OCI-LY7 (cell line): ENCODE data around the gene FAM186B. TPM values are rescaled to one million over a fixed set of nuclear protein-coding genes. Genes with fewer than 3 reads are reported as not detected.

Source experiments
- BruUV-seq: library from RNA; stranded (reverse); fragments of 400-500 nt; replicated peaks from 2 replicates; lab custom pipeline; 2021; lab: Mats Ljungman, UMichigan
- CTCF ChIA-PET: fragments of 300-600 bp; sonication (Branson Sonifier 250); formaldehyde crosslinking; loops from one replicate; lab custom pipeline; 2022; ENCODE audit warnings: antibody characterized with exemption; ENCODE audit not compliant: unreplicated experiment; lab: Charles Lee
- POLR2A ChIA-PET: fragments of 300-600 bp; sonication (Branson Sonifier 250); formaldehyde crosslinking; loops from one replicate; lab custom pipeline; 2022; ENCODE audit warnings: antibody characterized with exemption; lab: Charles Lee
- DNase-seq: peaks from one replicate; pipeline ENCODE4 v3.0.0-alpha.2; 2015; ENCODE audit warnings: low spot score
- H2AFZ ChIP-seq: fragments of 200-600 bp; sonication (generic), shearing (Covaris generic); 2 replicates; pipeline ENCODE4 v1.6.1; 2014; ENCODE audit warnings: mild to moderate bottlenecking, antibody characterized with exemption, low read length, moderate library complexity
- H3K27ac ChIP-seq: fragments of 200-600 bp; sonication (generic); 2 replicates; pipeline ENCODE4 v1.5.1; 2014; ENCODE audit warnings: mixed run types, low read depth, mild to moderate bottlenecking, moderate library complexity, low read length, inconsistent platforms; ENCODE audit not compliant: poor library complexity, severe bottlenecking
- H3K36me3 ChIP-seq: fragments of 200-600 bp; sonication (generic); 2 replicates; pipeline ENCODE4 v1.6.1; 2014; ENCODE audit warnings: mild to moderate bottlenecking, antibody characterized with exemption, low read length, moderate library complexity, mixed read lengths; ENCODE audit not compliant: insufficient read depth
- H3K4me1 ChIP-seq: fragments of 200-600 bp; sonication (generic); 2 replicates; pipeline ENCODE4 v1.5.1; 2014; ENCODE audit warnings: mild to moderate bottlenecking, low read length; ENCODE audit not compliant: insufficient read depth, poor library complexity, severe bottlenecking
- H3K4me2 ChIP-seq: fragments of 200-600 bp; sonication (generic); 2 replicates; pipeline ENCODE4 v1.6.1; 2014; ENCODE audit warnings: mild to moderate bottlenecking, low read length
- H3K4me3 ChIP-seq: fragments of 200-600 bp; sonication (generic); 2 replicates; pipeline ENCODE4 v1.5.1; 2014; ENCODE audit warnings: mild to moderate bottlenecking, low read depth, low read length; ENCODE audit not compliant: poor library complexity, severe bottlenecking
- H3K79me2 ChIP-seq: fragments of 200-600 bp; sonication (generic); 2 replicates; pipeline ENCODE4 v1.6.1; 2016; ENCODE audit warnings: low read depth, mild to moderate bottlenecking, low read length, moderate library complexity, mixed read lengths; ENCODE audit not compliant: insufficient read depth
- H3K9me2 ChIP-seq: fragments of 200-600 bp; sonication (generic); 2 replicates; pipeline ENCODE4 v1.6.1; 2016; ENCODE audit warnings: mild to moderate bottlenecking, low read length, mixed read lengths; ENCODE audit not compliant: insufficient read depth
- H3K9me3 ChIP-seq: fragments of 200-600 bp; sonication (generic); 2 replicates; pipeline ENCODE4 v1.6.1; 2014; ENCODE audit warnings: mild to moderate bottlenecking, mixed run types, low read length, mixed read lengths
- H4K20me1 ChIP-seq: fragments of 200-600 bp; sonication (generic); 2 replicates; pipeline ENCODE4 v1.6.1; 2014; ENCODE audit warnings: mild to moderate bottlenecking, antibody characterized with exemption, low read length, moderate library complexity, mixed read lengths; ENCODE audit not compliant: insufficient read depth
- CTCF ChIP-seq: fragments of 200-600 bp; sonication (generic); conservative IDR thresholded peaks from 2 replicates; pipeline ENCODE4 v1.5.1; 2014; ENCODE audit warnings: mild to moderate bottlenecking, antibody characterized with exemption, low read length, moderate library complexity, mixed read lengths
- EZH2phosphoT487 ChIP-seq: fragments of 200-600 bp; sonication (generic); IDR thresholded peaks from 2 replicates; pipeline ENCODE4 v1.6.1; 2018; ENCODE audit warnings: low read depth, borderline replicate concordance, mild to moderate bottlenecking, mixed run types, antibody characterized with exemption, low read length, moderate library complexity, mixed read lengths
- intact Hi-C: fragments of 100-400 bp; cut with micrococcal nuclease; formaldehyde crosslinking; loops from one replicate; pipeline ENCODE4 v1.10.0; 2022; ENCODE audit not compliant: unreplicated experiment
- total RNA-seq, 2 experiments: library from RNA; depleted of rRNA in 1 of 2; stranded (reverse); fragments of >200 nt in 1 of 2; shearing (Covaris generic) in 1 of 2; gene quantifications; 2 replicates each; pipeline ENCODE4 v1.2.3, GENCODE V29; 2014 to 2022

Gene FAM186B
- total RNA-seq, 2 experiments from 2014 or later, result 0.60 to 2.8 TPM

- Histone ChIP-seq H3K36me3 (peaks cover 15% of the 10 kb centered on the region), H3K4me3 (no peak overlapping the region), H3K79me2 (no peaks in the 10 kb centered on the region), H3K9me3 (no peaks in the 10 kb centered on the region), H4K20me1 (no peaks in the 10 kb centered on the region), H3K27ac (no peak overlapping the region), H2AFZ (no peak overlapping the region), H3K4me2 (no peak overlapping the region), H3K9me2 (no peaks in the 10 kb centered on the region), H3K4me1 (no peaks in the 10 kb centered on the region)
- no peak for TF ChIP-seq CTCF
- TF ChIP-seq EZH2phosphoT487, result no peak
- intact Hi-C loops, result no loop called here
- ChIA-PET POLR2A (interaction anchor here (0.6 to 1.0 kb wide), 3 partner anchors 27 to 216 kb away, joined by 3 to 4 read pairs (median 3); partner anchors contain the start of genes PRPF40B and SPATS2), CTCF (no interaction called here)
- no TSS peak for BruUV-seq
- DNase-seq, result no peak
Observed at GRCh38 chr12:49583366-49584094, 21.9 kb downstream of the FAM186B start.

- H3K4me2 ChIP-seq, result no peak overlapping the region
- H3K9me3 ChIP-seq, result no peaks in the 10 kb centered on the region
- H2AFZ ChIP-seq, result no peak overlapping the region
- no peaks in the 10 kb centered on the region for H3K9me2 ChIP-seq
- no peak overlapping the region for H3K27ac ChIP-seq
- no peaks in the 10 kb centered on the region for H3K79me2 ChIP-seq
- intact Hi-C loops, result no loop called here
- no peak overlapping the region for H3K4me3 ChIP-seq
- ChIA-PET CTCF (no interaction called here), POLR2A (interaction anchor here (0.6 to 1.0 kb wide), 4 partner anchors 37 to 678 kb away, joined by 3 to 4 read pairs (median 3); partner anchors contain the start of genes PRPF40B and SPATS2)
- peaks cover 12% of the 10 kb centered on the region for H3K36me3 ChIP-seq
- no peaks in the 10 kb centered on the region for H3K4me1 ChIP-seq
- no peaks in the 10 kb centered on the region for H4K20me1 ChIP-seq
- no TSS peak for BruUV-seq
- TF ChIP-seq CTCF (no peak), EZH2phosphoT487 (no peak)
- no peak for DNase-seq
Observed at GRCh38 chr12:49582850-49583249, 22.6 kb downstream of the FAM186B start.

DNA sequence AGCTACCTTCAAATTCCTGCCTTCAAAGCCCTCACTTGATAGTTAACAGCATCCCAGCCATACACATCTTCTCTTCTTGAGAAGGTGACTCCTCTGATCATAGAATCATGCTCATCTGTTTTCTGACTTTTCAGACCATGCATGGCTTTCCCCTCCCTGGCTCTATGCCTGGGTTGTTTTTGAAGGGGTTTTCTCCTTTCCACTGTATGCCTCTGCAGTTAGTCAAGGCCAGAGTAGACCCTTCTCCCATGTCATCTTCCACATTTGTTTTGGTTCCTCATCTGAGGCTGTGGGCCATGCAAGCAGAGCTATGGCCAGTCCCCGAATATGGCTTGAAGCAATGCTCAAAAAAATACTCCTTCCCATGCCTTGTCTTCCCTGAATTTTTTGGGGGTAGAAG, 23.2 kb downstream of the FAM186B start:
- H3K4me2 ChIP-seq, result no peak overlapping the region
- H3K4me3 ChIP-seq, result no peak overlapping the region
- H3K79me2 ChIP-seq, result no peaks in the 10 kb centered on the region
- no peaks in the 10 kb centered on the region for H4K20me1 ChIP-seq
- no TSS peak for BruUV-seq
- ChIA-PET POLR2A (interaction anchor here (0.6 to 1.0 kb wide), 3 partner anchors 38 to 678 kb away, joined by 3 read pairs; partner anchors contain the start of gene SPATS2), CTCF (interaction anchor here (1.6 kb wide), 1 partner anchor 28 kb away, joined by 4 read pairs; no protein-coding TSS in a partner anchor)
- TF ChIP-seq EZH2phosphoT487 (no peak), CTCF (no peak)
- intact Hi-C loops, result no loop called here
- H3K4me1 ChIP-seq, result no peaks in the 10 kb centered on the region
- no peaks in the 10 kb centered on the region for H3K9me2 ChIP-seq
- H2AFZ ChIP-seq, result no peak overlapping the region
- DNase-seq, result no peak
- no peaks in the 10 kb centered on the region for H3K9me3 ChIP-seq
- H3K27ac ChIP-seq, result no peak overlapping the region
- peaks cover 9% of the 10 kb centered on the region for H3K36me3 ChIP-seq
